Neural cell (in vitro differentiated cells): Measurements from ENCODE around the gene EPC1.

Source experiments
- CTCF ChIP-seq: fragments of 450-650 bp; IDR thresholded peaks from 2 replicates; pipeline ENCODE4 v1.5.1; 2014; ENCODE audit warnings: antibody characterized with exemption, mild to moderate bottlenecking, moderate library complexity; ENCODE audit not compliant: poor library complexity, severe bottlenecking
- EP300 ChIP-seq: fragments of 450-650 bp; conservative IDR thresholded peaks from 2 replicates; pipeline ENCODE4 v1.6.1; 2014; ENCODE audit warnings: antibody characterized with exemption, mild to moderate bottlenecking, moderate library complexity; ENCODE audit not compliant: poor library complexity, severe bottlenecking
- EZH2 ChIP-seq: fragments of 200-600, 300-800 bp; shearing (Covaris generic), sonication (generic); IDR thresholded peaks from 2 replicates; pipeline ENCODE4 v1.6.1; 2014; ENCODE audit warnings: antibody characterized with exemption, low read length, borderline replicate concordance, mild to moderate bottlenecking; ENCODE audit not compliant: insufficient read depth, poor library complexity, severe bottlenecking
- POLR2AphosphoS5 ChIP-seq: IDR thresholded peaks from 2 replicates; pipeline ENCODE4 v1.6.1; 2012
- RAD21 ChIP-seq: fragments of 450-650 bp; conservative IDR thresholded peaks from 2 replicates; pipeline ENCODE4 v1.6.1; 2014; ENCODE audit warnings: antibody characterized with exemption, mild to moderate bottlenecking, moderate library complexity
- SMC3 ChIP-seq: fragments of 450-650 bp; conservative IDR thresholded peaks from 2 replicates; pipeline ENCODE4 v1.6.1; 2014; ENCODE audit warnings: antibody characterized with exemption, mild to moderate bottlenecking, moderate library complexity; ENCODE audit not compliant: poor library complexity
- TAF1 ChIP-seq: IDR thresholded peaks from 2 replicates; pipeline ENCODE4 v1.6.1; 2012; ENCODE audit warnings: low read depth

- TF ChIP-seq CTCF = no peak
- TF ChIP-seq EP300 = no peak
- no peak for TF ChIP-seq RAD21
- no peak for TF ChIP-seq POLR2AphosphoS5
- TF ChIP-seq SMC3 = no peak
- no peak for TF ChIP-seq EZH2
- TF ChIP-seq TAF1 = no peak
Observed at GRCh38 chr10:32268788-32269187, 78.2 kb downstream of the EPC1 start.
